Measurements from ENCODE around the gene PMF1.

The PMF1 gene

GRCh38 chr1:156232201-156232894, 19.5 kb downstream of the PMF1 start:
- in situ Hi-C loops (cut with MboI; ENCODE audit: low sequenced_read_pairs) = no loop called here

GRCh38 chr1:156233426-156234127, 20.8 kb downstream of the PMF1 start:
- in situ Hi-C loops (cut with MboI; ENCODE audit: low sequenced_read_pairs) = no loop called here

GRCh38 chr1:156236164-156236563, 23.4 kb downstream of the PMF1 start:
- in situ Hi-C loops (cut with MboI; ENCODE audit: low sequenced_read_pairs) = no loop called here

GRCh38 chr1:156238248-156238647, 25.4 kb downstream of the PMF1 start:
- in situ Hi-C loops (cut with MboI; ENCODE audit: low sequenced_read_pairs) = no loop called here

- in situ Hi-C loops (cut with MboI; ENCODE audit: low sequenced_read_pairs) = no loop called here
Observed at GRCh38 chr1:156241311-156241811, 28.6 kb downstream of the PMF1 start.

GRCh38 chr1:156241926-156242325, 29.1 kb downstream of the PMF1 start, which contains the start of gene BGLAP:
Gene BGLAP, plus strand, starts transcription at chr1:156242184. Its CDS starts 48 bp downstream, at chr1:156242232.
- in situ Hi-C loops (cut with MboI; ENCODE audit: low sequenced_read_pairs) = no loop called here

- in situ Hi-C loops (cut with MboI; ENCODE audit: low sequenced_read_pairs) = no loop called here
Observed at GRCh38 chr1:156242738-156243137, 29.9 kb downstream of the PMF1 start.

GRCh38 chr1:156244126-156244525, 31.3 kb downstream of the PMF1 start:
- in situ Hi-C loops (cut with MboI; ENCODE audit: low sequenced_read_pairs) = no loop called here

GRCh38 chr1:156244712-156245111, 31.9 kb downstream of the PMF1 start:
- in situ Hi-C loops (cut with MboI; ENCODE audit: low sequenced_read_pairs) = no loop called here

- in situ Hi-C loops (cut with MboI; ENCODE audit: low sequenced_read_pairs) = no loop called here
Observed at GRCh38 chr1:156245451-156246232, 32.8 kb downstream of the PMF1 start.

- in situ Hi-C loops (cut with MboI; ENCODE audit: low sequenced_read_pairs) = no loop called here
Observed at GRCh38 chr1:156246241-156246780, 33.5 kb downstream of the PMF1 start.

GRCh38 chr1:156246781-156247459, 34.1 kb downstream of the PMF1 start:
- in situ Hi-C loops (cut with MboI; ENCODE audit: low sequenced_read_pairs) = no loop called here

- in situ Hi-C loops (cut with MboI; ENCODE audit: low sequenced_read_pairs) = no loop called here
Observed at GRCh38 chr1:156247460-156248322, 34.9 kb downstream of the PMF1 start, which contains the start of gene PAQR6. Gene PAQR6, minus strand, starts transcription at chr1:156248056. Its CDS starts 1,325 bp downstream, at chr1:156246731.

- in situ Hi-C loops (cut with MboI; ENCODE audit: low sequenced_read_pairs) = no loop called here
Observed at GRCh38 chr1:156248323-156248683, 35.5 kb downstream of the PMF1 start.

GRCh38 chr1:156249593-156249992, 36.8 kb downstream of the PMF1 start:
- in situ Hi-C loops (cut with MboI; ENCODE audit: low sequenced_read_pairs) = no loop called here

- in situ Hi-C loops (cut with MboI; ENCODE audit: low sequenced_read_pairs) = no loop called here
Observed at GRCh38 chr1:156251527-156251926, 38.7 kb downstream of the PMF1 start.

- in situ Hi-C loops (cut with MboI; ENCODE audit: low sequenced_read_pairs) = no loop called here
Observed at GRCh38 chr1:156253634-156254033, 40.8 kb downstream of the PMF1 start.

- in situ Hi-C loops (cut with MboI; ENCODE audit: low sequenced_read_pairs) = no loop called here
Observed at GRCh38 chr1:156257711-156258110, 44.9 kb downstream of the PMF1 start.

- in situ Hi-C loops (cut with MboI; ENCODE audit: low sequenced_read_pairs) = no loop called here
Observed at GRCh38 chr1:156258859-156259258, 46.1 kb downstream of the PMF1 start.

- in situ Hi-C loops (cut with MboI; ENCODE audit: low sequenced_read_pairs) = no loop called here
Observed at GRCh38 chr1:156259805-156260204, 47.0 kb downstream of the PMF1 start.
